ENCODE results near the gene FHIP1B. TPM values are rescaled to one million over a fixed set of nuclear protein-coding genes. Genes with fewer than 3 reads are reported as not detected.

FHIP1B gene
- total and polyA plus RNA-seq, 4 donors = 12.3 to 21.2 (median 16.9) TPM

DNA sequence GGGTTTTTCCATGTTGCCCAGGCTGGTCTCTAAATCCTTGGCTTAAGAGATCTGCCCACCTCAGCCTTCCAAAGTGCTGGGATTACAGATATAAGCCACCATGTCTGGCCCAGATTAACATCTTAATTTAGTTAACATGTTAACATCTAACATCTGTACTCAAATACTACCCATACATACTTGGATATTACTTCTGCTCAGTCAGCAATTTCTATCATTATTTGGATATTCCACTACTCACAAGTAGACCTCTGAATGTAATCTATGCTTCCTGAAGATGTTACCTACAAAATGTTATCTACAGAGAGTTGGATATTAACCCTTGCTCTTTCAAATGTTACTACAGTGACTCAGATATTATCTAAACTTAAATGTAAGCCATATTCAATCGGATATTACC, 29.2 kb upstream of the FHIP1B start:
- Histone ChIP-seq H3K9ac (ENCODE audit: low read depth in 1 of 2, low read length in 2 of 2) (no peak overlapping the region), H3K36me3 (ENCODE audit: control insufficient read depth in 4 of 4, insufficient read depth in 3 of 4, low read depth in 1 of 4, low read length in 3 of 4) (no peaks in the 10 kb centered on the region), H3K27me3 (ENCODE audit: control insufficient read depth in 4 of 4, insufficient read depth in 4 of 4, low read length in 3 of 4) (peaks cover 0 to 9% (median 4%) of the 10 kb centered on the region in 4 donors), H3K9me3 (ENCODE audit: control insufficient read depth in 4 of 4, low read length in 3 of 4) (no peaks in the 10 kb centered on the region), H3K27ac (ENCODE audit: low read depth in 1 of 2, low read length in 2 of 2) (no peak overlapping the region), H3K4me3 (ENCODE audit: low read depth in 1 of 3, low read length in 3 of 3) (no peak overlapping the region), H3K4me1 (ENCODE audit: control insufficient read depth in 4 of 4, insufficient read depth in 4 of 4, low read length in 3 of 4) (peaks cover 3 to 9% (median 7%) of the 10 kb centered on the region in 4 donors)
- WGBS = 87% methylated on average over 1 of the region's 1 CpG
- no peak for DNase-seq (ENCODE audit: low spot score)
- TF ChIP-seq RAD21 (IDR thresholded peaks at IDR 0.05) (no peak), EGR1 (IDR thresholded peaks at IDR 0.05; ENCODE audit: low read depth in 2 of 2) (no peak), RXRA (IDR thresholded peaks at IDR 0.05) (no peak), HNF4G (IDR thresholded peaks at IDR 0.05) (no peak), NR2F2 (IDR thresholded peaks at IDR 0.05) (no peak)
- TF ChIP-seq, protein P1, sequence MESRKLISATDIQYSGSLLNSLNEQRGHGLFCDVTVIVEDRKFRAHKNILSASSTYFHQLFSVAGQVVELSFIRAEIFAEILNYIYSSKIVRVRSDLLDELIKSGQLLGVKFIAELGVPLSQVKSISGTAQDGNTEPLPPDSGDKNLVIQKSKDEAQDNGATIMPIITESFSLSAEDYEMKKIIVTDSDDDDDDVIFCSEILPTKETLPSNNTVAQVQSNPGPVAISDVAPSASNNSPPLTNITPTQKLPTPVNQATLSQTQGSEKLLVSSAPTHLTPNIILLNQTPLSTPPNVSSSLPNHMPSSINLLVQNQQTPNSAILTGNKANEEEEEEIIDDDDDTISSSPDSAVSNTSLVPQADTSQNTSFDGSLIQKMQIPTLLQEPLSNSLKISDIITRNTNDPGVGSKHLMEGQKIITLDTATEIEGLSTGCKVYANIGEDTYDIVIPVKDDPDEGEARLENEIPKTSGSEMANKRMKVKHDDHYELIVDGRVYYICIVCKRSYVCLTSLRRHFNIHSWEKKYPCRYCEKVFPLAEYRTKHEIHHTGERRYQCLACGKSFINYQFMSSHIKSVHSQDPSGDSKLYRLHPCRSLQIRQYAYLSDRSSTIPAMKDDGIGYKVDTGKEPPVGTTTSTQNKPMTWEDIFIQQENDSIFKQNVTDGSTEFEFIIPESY (IDR thresholded peaks at IDR 0.05) = no peak
- TF ChIP-seq, protein P2, sequence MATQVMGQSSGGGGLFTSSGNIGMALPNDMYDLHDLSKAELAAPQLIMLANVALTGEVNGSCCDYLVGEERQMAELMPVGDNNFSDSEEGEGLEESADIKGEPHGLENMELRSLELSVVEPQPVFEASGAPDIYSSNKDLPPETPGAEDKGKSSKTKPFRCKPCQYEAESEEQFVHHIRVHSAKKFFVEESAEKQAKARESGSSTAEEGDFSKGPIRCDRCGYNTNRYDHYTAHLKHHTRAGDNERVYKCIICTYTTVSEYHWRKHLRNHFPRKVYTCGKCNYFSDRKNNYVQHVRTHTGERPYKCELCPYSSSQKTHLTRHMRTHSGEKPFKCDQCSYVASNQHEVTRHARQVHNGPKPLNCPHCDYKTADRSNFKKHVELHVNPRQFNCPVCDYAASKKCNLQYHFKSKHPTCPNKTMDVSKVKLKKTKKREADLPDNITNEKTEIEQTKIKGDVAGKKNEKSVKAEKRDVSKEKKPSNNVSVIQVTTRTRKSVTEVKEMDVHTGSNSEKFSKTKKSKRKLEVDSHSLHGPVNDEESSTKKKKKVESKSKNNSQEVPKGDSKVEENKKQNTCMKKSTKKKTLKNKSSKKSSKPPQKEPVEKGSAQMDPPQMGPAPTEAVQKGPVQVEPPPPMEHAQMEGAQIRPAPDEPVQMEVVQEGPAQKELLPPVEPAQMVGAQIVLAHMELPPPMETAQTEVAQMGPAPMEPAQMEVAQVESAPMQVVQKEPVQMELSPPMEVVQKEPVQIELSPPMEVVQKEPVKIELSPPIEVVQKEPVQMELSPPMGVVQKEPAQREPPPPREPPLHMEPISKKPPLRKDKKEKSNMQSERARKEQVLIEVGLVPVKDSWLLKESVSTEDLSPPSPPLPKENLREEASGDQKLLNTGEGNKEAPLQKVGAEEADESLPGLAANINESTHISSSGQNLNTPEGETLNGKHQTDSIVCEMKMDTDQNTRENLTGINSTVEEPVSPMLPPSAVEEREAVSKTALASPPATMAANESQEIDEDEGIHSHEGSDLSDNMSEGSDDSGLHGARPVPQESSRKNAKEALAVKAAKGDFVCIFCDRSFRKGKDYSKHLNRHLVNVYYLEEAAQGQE (IDR thresholded peaks at IDR 0.05) = no peak

DNA sequence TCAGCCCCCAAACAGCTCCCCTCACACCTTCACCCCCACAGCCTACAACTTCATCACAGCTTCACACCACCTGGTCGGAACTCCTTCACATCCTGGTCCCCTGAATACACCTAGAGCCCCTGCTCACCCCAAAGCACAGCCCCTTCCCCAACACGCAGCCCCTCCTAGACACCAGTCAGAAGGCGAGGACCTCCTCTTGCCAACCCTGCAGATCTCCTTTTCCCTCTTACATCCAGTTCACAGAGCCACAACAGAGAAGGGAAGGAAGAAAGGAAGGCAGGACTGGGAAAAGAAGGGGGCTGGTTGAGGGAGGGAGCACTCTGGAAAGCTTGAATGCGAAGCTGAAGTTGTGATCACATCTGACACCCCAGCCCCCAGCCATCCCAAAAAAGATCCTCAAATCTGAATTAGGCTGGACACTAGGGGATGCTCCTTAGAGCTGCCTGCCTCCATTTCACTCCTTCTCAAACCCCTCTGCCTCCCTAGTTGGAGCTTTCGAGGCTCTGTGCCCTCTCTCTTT, 25.8 kb upstream of the FHIP1B start:
- no peak for TF ChIP-seq YY1 (IDR thresholded peaks at IDR 0.05)
- TF ChIP-seq TAF1 (conservative IDR thresholded peaks at IDR 0.05) = no peak
- TF ChIP-seq HNF4G (IDR thresholded peaks at IDR 0.05) = no peak
- no peak for TF ChIP-seq RXRA (IDR thresholded peaks at IDR 0.05)
- TF ChIP-seq, protein P1 (IDR thresholded peaks at IDR 0.05) = no peak
- TF ChIP-seq HNF4A (conservative IDR thresholded peaks at IDR 0.05) = no peak
- no peak for TF ChIP-seq SP1 (IDR thresholded peaks at IDR 0.05)
- TF ChIP-seq GABPA (IDR thresholded peaks at IDR 0.05 in 1 of 2, conservative IDR thresholded peaks at IDR 0.05 in 1 of 2) = no peak
- no peak for TF ChIP-seq EGR1 (IDR thresholded peaks at IDR 0.05; ENCODE audit: low read depth in 2 of 2)
- TF ChIP-seq, protein P3, sequence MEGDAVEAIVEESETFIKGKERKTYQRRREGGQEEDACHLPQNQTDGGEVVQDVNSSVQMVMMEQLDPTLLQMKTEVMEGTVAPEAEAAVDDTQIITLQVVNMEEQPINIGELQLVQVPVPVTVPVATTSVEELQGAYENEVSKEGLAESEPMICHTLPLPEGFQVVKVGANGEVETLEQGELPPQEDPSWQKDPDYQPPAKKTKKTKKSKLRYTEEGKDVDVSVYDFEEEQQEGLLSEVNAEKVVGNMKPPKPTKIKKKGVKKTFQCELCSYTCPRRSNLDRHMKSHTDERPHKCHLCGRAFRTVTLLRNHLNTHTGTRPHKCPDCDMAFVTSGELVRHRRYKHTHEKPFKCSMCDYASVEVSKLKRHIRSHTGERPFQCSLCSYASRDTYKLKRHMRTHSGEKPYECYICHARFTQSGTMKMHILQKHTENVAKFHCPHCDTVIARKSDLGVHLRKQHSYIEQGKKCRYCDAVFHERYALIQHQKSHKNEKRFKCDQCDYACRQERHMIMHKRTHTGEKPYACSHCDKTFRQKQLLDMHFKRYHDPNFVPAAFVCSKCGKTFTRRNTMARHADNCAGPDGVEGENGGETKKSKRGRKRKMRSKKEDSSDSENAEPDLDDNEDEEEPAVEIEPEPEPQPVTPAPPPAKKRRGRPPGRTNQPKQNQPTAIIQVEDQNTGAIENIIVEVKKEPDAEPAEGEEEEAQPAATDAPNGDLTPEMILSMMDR (IDR thresholded peaks at IDR 0.05; ENCODE audit: low read depth, low read length, missing input control) = no peak
- TF ChIP-seq RAD21 (IDR thresholded peaks at IDR 0.05) = no peak
- TF ChIP-seq, protein P2 (IDR thresholded peaks at IDR 0.05) = no peak
- TF ChIP-seq NR2F2 (IDR thresholded peaks at IDR 0.05) = no peak
- TF ChIP-seq, protein P4, sequence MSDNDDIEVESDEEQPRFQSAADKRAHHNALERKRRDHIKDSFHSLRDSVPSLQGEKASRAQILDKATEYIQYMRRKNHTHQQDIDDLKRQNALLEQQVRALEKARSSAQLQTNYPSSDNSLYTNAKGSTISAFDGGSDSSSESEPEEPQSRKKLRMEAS (IDR thresholded peaks at IDR 0.05) = no peak
- TF ChIP-seq, protein P5, sequence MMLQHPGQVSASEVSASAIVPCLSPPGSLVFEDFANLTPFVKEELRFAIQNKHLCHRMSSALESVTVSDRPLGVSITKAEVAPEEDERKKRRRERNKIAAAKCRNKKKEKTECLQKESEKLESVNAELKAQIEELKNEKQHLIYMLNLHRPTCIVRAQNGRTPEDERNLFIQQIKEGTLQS (IDR thresholded peaks at IDR 0.05) = no peak
- Histone ChIP-seq H3K27ac (ENCODE audit: low read depth in 1 of 2, low read length in 2 of 2) (no peak overlapping the region), H3K27me3 (ENCODE audit: control insufficient read depth in 4 of 4, insufficient read depth in 4 of 4, low read length in 3 of 4) (peaks cover 0 to 22% (median 13%) of the 10 kb centered on the region in 4 donors), H3K36me3 (ENCODE audit: control insufficient read depth in 4 of 4, insufficient read depth in 3 of 4, low read depth in 1 of 4, low read length in 3 of 4) (no peaks in the 10 kb centered on the region), H3K9me3 (ENCODE audit: control insufficient read depth in 4 of 4, low read length in 3 of 4) (no peaks in the 10 kb centered on the region), H3K9ac (ENCODE audit: low read depth in 1 of 2, low read length in 2 of 2) (no peak overlapping the region), H3K4me3 (ENCODE audit: low read depth in 1 of 3, low read length in 3 of 3) (no peak overlapping the region), H3K4me1 (ENCODE audit: control insufficient read depth in 4 of 4, insufficient read depth in 4 of 4, low read length in 3 of 4) (peaks cover 3 to 10% (median 7%) of the 10 kb centered on the region in 4 donors)
- 44% methylated on average over 5 of the region's 5 CpGs for WGBS
- no peak for DNase-seq (ENCODE audit: low spot score)
